Astrocyte (in vitro differentiated cells and primary cell): ENCODE measurements around the gene LGI2.

Experiments used
- CTCF ChIP-seq: IDR thresholded peaks from 2 replicates; pipeline ENCODE4 v1.5.1; 2011; ENCODE audit warnings: low read depth, mild to moderate bottlenecking, inconsistent platforms, low read length, moderate library complexity; ENCODE audit not compliant: insufficient read depth
- EZH2 ChIP-seq: IDR thresholded peaks from 2 replicates; pipeline ENCODE4 v1.6.1; 2012; ENCODE audit warnings: mild to moderate bottlenecking, low read length, inconsistent platforms; ENCODE audit not compliant: insufficient read depth

DNA sequence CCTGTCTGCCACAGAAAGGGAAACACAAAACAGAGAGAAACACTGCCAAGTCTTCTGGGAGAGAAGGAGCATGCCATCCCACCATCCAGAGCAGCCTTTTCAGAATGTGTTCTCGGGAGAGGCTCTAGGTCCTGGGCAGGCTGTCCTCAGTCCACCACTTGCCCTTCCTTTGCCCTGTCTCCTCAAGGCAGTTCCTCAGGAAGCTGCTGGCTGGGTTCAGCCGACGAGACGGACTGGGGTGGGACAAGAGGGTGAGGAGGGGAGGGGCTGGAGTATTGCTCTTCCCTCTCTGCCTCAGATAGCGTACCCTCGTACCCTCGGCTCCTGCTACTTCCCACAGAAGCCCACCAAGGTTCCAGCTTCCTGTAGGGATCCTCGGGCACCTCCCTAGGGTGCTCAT lies 26.6 kb upstream of the LGI2 start:
- TF ChIP-seq CTCF: no peak
- TF ChIP-seq EZH2: no peak
